Fibroblast of villous mesenchyme (primary cell): ENCODE measurements around the gene MGAT1. TPM values are rescaled to one million over a fixed set of nuclear protein-coding genes. Genes with fewer than 3 reads are reported as not detected.

Experiments
- DNase-seq: peaks from one replicate; pipeline ENCODE4 v3.0.0-alpha.2; 2010; ENCODE audit warnings: low read depth
- H3K4me3 ChIP-seq: 2 replicates; pipeline ENCODE4 v1.5.1; 2011; ENCODE audit warnings: low read depth, mild to moderate bottlenecking, low read length
- total RNA-seq: library from RNA; depleted of rRNA; stranded (reverse); fragments of >200 nt; gene quantifications from 2 replicates; pipeline ENCODE4 v1.2.3, GENCODE V29; 2012
- TF ChIP-seq, protein P1 (sequence below): IDR thresholded peaks from 2 replicates; pipeline ENCODE4 v1.5.1; 2012; ENCODE audit warnings: low read depth, mild to moderate bottlenecking, low read length; ENCODE audit not compliant: insufficient read depth

MGAT1 gene
- total RNA-seq, 1 donor: 104 TPM

DNA sequence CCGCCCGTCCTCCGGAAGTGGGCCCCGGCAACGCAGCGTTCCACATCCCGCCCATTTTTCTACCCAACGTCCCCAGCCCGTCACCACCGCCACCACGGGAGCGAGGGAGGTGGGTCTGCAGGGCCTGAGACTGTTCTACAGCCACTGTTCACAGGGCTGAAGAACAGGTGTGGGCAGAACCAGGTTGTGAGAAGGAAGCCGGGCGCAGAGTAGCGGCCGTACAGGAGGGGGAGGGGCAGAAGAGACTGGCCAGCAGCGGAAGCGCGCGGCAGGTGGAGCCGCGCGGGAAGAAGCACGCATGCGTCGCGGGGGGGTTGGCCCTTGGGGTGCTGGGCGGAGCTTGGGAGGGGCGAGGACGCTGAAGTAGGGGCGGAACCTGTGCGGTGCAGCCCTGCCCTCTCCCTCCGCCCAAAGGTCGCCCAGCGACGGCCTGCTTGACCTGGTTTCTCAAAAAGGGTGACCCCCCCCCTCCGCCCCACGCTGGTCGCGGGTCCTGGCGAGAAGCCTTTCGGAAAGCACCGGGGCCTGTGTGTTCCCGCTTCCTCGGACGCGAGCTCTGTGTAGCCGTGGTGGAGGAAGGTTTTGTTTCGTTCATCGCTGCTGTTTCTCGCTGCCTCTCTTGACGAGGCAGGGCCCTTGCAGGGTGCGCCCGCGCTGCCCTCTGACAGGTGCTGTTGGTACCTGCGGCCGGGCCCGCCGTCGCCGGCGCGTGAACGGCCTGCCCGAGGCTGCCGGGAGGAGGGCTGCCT is 7.8 kb upstream of the MGAT1 start:
- TF ChIP-seq, protein P1, sequence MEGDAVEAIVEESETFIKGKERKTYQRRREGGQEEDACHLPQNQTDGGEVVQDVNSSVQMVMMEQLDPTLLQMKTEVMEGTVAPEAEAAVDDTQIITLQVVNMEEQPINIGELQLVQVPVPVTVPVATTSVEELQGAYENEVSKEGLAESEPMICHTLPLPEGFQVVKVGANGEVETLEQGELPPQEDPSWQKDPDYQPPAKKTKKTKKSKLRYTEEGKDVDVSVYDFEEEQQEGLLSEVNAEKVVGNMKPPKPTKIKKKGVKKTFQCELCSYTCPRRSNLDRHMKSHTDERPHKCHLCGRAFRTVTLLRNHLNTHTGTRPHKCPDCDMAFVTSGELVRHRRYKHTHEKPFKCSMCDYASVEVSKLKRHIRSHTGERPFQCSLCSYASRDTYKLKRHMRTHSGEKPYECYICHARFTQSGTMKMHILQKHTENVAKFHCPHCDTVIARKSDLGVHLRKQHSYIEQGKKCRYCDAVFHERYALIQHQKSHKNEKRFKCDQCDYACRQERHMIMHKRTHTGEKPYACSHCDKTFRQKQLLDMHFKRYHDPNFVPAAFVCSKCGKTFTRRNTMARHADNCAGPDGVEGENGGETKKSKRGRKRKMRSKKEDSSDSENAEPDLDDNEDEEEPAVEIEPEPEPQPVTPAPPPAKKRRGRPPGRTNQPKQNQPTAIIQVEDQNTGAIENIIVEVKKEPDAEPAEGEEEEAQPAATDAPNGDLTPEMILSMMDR: no peak

DNA sequence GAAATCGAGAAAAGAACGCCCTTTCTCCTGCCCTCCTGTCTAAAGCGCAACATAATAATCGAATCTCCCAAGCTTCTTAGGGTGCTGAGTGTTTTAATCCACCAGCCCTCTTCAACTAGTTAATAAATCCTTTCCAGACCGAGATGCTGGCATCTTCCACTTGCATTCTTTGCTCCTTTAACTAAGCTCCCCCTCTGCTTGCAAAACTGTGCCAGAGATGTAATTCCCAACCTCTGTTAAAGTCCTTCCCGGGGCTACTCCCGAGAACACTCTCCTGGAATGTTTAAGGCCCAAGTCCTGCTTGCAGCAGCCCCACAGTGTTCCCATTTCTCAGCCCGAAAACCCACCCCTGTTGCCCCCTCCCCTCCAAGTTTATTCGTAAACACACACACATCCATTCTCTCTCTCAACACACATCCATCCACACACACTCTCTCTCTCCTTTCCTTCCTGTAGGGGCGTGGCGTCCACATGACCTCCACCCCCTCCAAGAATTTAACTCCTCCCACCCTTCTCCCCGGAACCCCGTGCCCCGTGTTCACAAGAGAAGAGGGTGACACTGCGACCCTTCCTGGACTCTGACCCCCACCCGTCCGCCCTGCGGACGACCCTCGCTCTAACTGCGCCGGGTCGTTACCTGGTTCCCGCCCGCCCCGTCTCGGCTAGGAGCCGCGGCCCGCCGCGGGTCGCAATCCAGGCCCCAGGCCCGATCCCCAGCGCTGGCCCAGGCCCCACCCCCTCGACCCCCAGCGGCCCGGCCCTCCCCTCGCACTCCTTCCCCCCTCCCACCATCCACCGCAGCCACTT is 7.0 kb upstream of the MGAT1 start:
- peak; percentile 91 for DNase-seq
- TF ChIP-seq, protein P1: no peak
- H3K4me3 ChIP-seq: peak overlapping the region; percentile 90

More for the DNA sequence above, 7.8 kb upstream of the MGAT1 start:
- peak overlapping the region; percentile 90 for H3K4me3 ChIP-seq
- DNase-seq: peak; percentile 95

DNA sequence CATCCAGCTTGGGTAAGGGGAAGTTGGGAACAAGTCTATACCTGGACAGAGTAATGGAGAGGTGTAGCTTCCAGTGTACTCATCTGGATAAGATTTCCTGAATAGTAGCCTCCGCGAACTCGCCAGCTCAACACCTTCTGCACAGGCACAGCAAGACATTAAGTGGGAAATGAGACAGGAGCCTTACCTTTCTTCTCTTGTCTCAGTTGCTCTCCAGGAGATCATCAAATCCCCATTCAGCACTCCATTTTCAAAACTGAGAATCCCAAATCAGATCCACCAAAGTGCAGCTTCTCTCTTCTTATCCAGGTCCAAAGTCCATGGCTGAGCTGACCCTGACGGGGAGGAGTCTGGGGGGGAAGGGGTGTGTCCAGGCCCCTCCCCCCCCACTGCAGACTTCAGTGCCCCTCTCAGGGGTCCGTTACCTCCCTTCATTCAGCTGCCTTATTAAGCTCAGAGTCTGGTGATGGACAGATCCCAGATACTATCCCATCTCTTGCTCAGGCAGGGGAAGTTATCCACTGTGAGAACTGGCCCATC is 5.9 kb upstream of the MGAT1 start:
- peak overlapping the region; percentile 90 for H3K4me3 ChIP-seq
- TF ChIP-seq, protein P1: no peak
- no peak for DNase-seq

DNA sequence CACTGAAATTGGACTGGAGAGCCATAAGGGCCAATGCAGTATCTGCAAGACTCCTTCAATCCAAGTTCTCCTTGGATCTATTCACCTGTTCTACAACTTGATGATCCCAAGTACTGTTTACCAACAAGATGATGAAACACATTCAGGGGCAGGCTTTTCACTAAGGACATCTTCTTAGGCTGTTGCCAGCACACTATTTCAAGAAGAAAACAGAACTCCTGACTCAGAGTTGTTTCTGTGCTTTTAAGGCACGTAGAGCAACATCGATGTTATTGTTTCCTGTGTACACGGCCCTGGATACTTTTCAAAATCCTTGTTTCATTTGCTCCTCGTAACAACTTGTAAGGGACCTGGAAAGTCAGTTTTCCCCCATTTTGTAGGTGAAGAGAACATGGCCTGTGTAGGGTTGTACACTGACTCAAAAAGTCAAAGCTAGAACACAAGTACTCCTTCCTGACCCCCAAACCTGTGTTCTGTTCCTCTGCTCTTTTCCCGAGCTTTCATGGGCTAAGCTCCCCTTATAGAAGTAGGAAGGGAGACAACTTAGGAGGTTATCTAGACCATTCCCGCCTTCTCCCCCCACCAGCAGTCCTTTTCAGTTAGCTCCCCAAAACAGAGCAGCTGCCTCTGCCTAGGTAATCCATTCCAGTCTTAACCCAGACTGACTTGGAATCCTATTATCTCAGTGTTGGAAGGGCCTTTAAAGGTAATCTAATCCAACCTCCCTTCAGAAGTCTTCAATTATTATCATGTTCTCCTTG is 5.2 kb upstream of the MGAT1 start:
- peak; percentile 70 for DNase-seq
- H3K4me3 ChIP-seq: peak overlapping the region; percentile 90
- TF ChIP-seq, protein P1: no peak

DNA sequence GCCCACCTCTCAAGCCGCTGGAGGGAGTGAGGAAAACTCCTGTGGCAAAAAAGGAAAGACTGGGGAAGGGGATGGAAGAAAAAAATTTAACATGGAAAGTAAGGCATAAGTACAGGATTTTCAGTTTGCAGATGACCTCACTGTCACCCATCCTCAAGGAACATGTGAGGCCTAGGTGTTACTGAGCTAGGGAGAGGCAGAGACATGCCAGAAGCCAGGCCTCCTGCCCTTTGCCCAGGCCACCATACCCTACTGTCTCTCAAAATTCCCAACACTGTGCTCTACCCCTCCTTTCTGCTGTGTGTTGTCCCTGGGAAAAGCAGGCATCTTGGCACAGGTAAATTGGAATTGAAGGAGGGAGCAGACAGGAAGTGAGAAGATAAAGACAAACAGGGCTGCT is 4.4 kb upstream of the MGAT1 start:
- TF ChIP-seq, protein P1: no peak
- peak overlapping the region; percentile 11 for H3K4me3 ChIP-seq
- DNase-seq: no peak

DNA sequence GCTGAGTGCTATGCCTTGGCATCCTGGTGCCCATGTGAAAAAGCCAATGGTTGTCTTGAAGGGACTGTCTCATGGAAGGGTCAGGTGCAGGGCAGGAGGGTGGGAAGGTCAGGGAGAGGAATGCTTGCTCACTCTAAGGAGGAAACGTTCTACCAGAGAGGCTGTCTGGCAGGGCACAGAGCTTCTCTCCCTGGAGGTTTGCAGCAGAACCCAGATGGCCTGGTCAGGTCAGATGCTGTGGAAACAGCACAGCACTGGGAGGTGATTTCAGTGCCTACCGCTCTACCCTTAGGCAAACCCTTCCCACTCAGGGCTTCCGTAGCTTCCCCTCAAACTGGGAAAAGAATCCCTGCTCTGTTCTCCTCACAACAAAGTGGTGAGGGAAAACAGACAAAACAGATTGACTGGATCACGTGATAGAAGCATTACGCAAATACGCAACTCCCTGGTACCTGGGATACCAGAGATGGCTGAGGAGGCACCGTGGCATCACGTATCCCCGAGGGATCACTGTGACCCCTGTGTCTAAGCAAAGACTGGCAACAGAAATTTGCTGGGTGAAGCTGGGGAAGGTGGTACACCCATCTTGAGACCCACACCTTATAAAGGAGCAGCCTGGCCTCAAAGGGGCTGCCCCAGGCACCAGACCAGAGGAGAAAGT is 3.9 kb upstream of the MGAT1 start:
- TF ChIP-seq, protein P1: no peak
- DNase-seq: no peak
- H3K4me3 ChIP-seq: no peak overlapping the region
